GM21447 (cell line): ENCODE measurements around the gene ING2.
"Not testable (repeated sequence)": the region's sequence is repeated elsewhere in the genome, so short reads cannot be mapped to it uniquely, and the experiment has no call there.

ENCODE experiments used
- ATAC-seq: cut with Tn5 transposase; IDR thresholded peaks from one replicate; pipeline ENCODE4 v1.9.1; 2021; ENCODE audit not compliant: unreplicated experiment

Gene ING2

GRCh38 chr4:183546376-183546775 is 41.5 kb downstream of the ING2 start:
- ATAC-seq, result no peak

- no peak for ATAC-seq
Measured at GRCh38 chr4:183548306-183548705, 43.4 kb downstream of the ING2 start.

GRCh38 chr4:183550345-183551093 is 45.7 kb downstream of the ING2 start:
- no peak for ATAC-seq

- no peak for ATAC-seq
Measured at GRCh38 chr4:183552274-183553146, 47.7 kb downstream of the ING2 start.

- not testable (repeated sequence) for ATAC-seq
Measured at GRCh38 chr4:183553147-183553478, 48.3 kb downstream of the ING2 start.

- ATAC-seq, result no peak
Measured at GRCh38 chr4:183553601-183554345, 48.9 kb downstream of the ING2 start.

GRCh38 chr4:183554346-183554686 is 49.5 kb downstream of the ING2 start:
- no peak for ATAC-seq

- no peak for ATAC-seq
Measured at GRCh38 chr4:183554878-183555585, 50.2 kb downstream of the ING2 start.

- ATAC-seq, result no peak
Measured at GRCh38 chr4:183556947-183557346, 52.1 kb downstream of the ING2 start.

- no peak for ATAC-seq
Measured at GRCh38 chr4:183557611-183558010, 52.8 kb downstream of the ING2 start.

- no peak for ATAC-seq
Measured at GRCh38 chr4:183558873-183559272, 54.0 kb downstream of the ING2 start.

GRCh38 chr4:183561905-183562304 is 57.0 kb downstream of the ING2 start:
- ATAC-seq, result no peak
